ENCODE results near the gene SSR1. TPM values are rescaled to one million over a fixed set of nuclear protein-coding genes. Genes with fewer than 3 reads are reported as not detected.

The SSR1 gene
- total and polyA plus RNA-seq, 9 of the 15 experiments (the other 6 are each of a cell fraction or from before 2014, with no cell fraction given): 87.7 to 220 (median 144) TPM

GRCh38 chr6:7328243-7328642 is 15.2 kb upstream of the SSR1 start (continued):
- TF ChIP-seq, protein P1, sequence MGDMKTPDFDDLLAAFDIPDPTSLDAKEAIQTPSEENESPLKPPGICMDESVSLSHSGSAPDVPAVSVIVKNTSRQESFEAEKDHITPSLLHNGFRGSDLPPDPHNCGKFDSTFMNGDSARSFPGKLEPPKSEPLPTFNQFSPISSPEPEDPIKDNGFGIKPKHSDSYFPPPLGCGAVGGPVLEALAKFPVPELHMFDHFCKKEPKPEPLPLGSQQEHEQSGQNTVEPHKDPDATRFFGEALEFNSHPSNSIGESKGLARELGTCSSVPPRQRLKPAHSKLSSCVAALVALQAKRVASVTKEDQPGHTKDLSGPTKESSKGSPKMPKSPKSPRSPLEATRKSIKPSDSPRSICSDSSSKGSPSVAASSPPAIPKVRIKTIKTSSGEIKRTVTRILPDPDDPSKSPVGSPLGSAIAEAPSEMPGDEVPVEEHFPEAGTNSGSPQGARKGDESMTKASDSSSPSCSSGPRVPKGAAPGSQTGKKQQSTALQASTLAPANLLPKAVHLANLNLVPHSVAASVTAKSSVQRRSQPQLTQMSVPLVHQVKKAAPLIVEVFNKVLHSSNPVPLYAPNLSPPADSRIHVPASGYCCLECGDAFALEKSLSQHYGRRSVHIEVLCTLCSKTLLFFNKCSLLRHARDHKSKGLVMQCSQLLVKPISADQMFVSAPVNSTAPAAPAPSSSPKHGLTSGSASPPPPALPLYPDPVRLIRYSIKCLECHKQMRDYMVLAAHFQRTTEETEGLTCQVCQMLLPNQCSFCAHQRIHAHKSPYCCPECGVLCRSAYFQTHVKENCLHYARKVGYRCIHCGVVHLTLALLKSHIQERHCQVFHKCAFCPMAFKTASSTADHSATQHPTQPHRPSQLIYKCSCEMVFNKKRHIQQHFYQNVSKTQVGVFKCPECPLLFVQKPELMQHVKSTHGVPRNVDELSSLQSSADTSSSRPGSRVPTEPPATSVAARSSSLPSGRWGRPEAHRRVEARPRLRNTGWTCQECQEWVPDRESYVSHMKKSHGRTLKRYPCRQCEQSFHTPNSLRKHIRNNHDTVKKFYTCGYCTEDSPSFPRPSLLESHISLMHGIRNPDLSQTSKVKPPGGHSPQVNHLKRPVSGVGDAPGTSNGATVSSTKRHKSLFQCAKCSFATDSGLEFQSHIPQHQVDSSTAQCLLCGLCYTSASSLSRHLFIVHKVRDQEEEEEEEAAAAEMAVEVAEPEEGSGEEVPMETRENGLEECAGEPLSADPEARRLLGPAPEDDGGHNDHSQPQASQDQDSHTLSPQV (IDR thresholded peaks at IDR 0.05): peak; percentile 56; the same call in 1 of the 2 replicates
- TF ChIP-seq MGA (IDR thresholded peaks at IDR 0.05) (peak; percentile 54), MAFG (tag; conservative IDR thresholded peaks at IDR 0.05) (peak; percentile 38; the same call in 1 of the 2 replicates), L3MBTL2 (IDR thresholded peaks at IDR 0.05) (peak; percentile 71), NFE2 (IDR thresholded peaks at IDR 0.05; ENCODE audit: low read depth) (peak; percentile 70), MAFK (IDR thresholded peaks at IDR 0.05; ENCODE audit: low read length) (peak; percentile 32; the same call in 1 of the 2 replicates), ATF1 (CRISPR knock-in tag; IDR thresholded peaks at IDR 0.05) (no peak), ATF1 (tag; IDR thresholded peaks at IDR 0.05) (peak; percentile 69), C11orf30 (IDR thresholded peaks at IDR 0.05; ENCODE audit: low read depth) (peak; percentile 66), ZNF316 (IDR thresholded peaks at IDR 0.05) (peak; percentile 59; the same call in 1 of the 2 replicates), SREBF1 (IDR thresholded peaks at IDR 0.05; ENCODE audit: borderline replicate concordance, low read depth, low read length) (no peak)
- TF ChIP-seq, protein P2, sequence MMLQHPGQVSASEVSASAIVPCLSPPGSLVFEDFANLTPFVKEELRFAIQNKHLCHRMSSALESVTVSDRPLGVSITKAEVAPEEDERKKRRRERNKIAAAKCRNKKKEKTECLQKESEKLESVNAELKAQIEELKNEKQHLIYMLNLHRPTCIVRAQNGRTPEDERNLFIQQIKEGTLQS (IDR thresholded peaks at IDR 0.05): peak; percentile 22; the same call in 1 of the 2 replicates
- TF ChIP-seq, protein P2 (CRISPR knock-in tag; conservative IDR thresholded peaks at IDR 0.05): no peak
